Large intestine (tissue), 3 donors: Measurements from ENCODE around the gene TAS2R40. TPM values are rescaled to one million over a fixed set of nuclear protein-coding genes. Genes with fewer than 3 reads are reported as not detected.

ENCODE experiments used
- DNase-seq, 2 donors: peaks; one replicate each; pipeline versions ENCODE4 v3.0.0 to v3.0.0-alpha.2; 2013
- H3K27ac ChIP-seq: one replicate; pipeline ENCODE4 v1.5.1; 2013; ENCODE audit warnings: low read length
- H3K27me3 ChIP-seq: 2 replicates; pipeline ENCODE4 v1.6.1; 2013; ENCODE audit warnings: low read length; ENCODE audit not compliant: control insufficient read depth, insufficient read depth
- H3K36me3 ChIP-seq: 2 replicates; pipeline ENCODE4 v1.6.1; 2013; ENCODE audit warnings: low read length; ENCODE audit not compliant: control insufficient read depth, insufficient read depth
- H3K4me1 ChIP-seq: one replicate; pipeline ENCODE4 v1.6.1; 2013; ENCODE audit warnings: low read length; ENCODE audit not compliant: control insufficient read depth, insufficient read depth
- H3K4me3 ChIP-seq: one replicate; pipeline ENCODE4 v1.5.1; 2013; ENCODE audit warnings: low read length
- H3K9me3 ChIP-seq: one replicate; pipeline ENCODE4 v1.6.1; 2013; ENCODE audit warnings: mild to moderate bottlenecking, low read depth, low read length, moderate library complexity; ENCODE audit not compliant: control insufficient read depth
- WGBS: methylation state at CpG from one replicate; pipeline ENCODE4 v1.1.5; 2013; ENCODE audit warnings: low lambda C conversion rate; ENCODE audit not compliant: insufficient coverage; 5-methylcytosine and 5-hydroxymethylcytosine counted together
- polyA plus RNA-seq: library from polyadenylated mRNA; unstranded; fragments of 120-200 nt; gene quantifications from one replicate; pipeline ENCODE4 v1.2.1, GENCODE V29; 2013

Gene TAS2R40
- polyA plus RNA-seq, 1 donor, result not detected

DNA sequence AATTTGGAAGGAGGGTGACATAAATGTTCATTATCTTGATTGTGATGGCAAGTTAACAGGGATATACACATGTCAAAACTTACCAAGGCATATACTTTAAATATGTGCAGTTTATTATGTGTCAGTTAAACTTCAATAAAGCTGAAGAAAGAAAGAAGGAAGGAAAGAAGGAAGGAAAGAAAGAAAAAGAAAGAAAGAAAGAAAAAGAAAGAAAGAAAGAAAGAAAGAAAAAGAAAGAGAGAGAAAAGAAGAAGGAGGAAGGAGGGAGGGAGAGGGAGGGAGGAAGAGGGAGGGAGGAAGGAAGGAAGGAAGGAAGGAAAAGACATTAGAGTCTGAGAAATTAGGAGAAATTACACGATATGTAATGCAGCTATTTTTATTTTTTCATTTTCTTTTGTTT, 25.5 kb downstream of the TAS2R40 start:
- WGBS, result 86% methylated on average over 1 of the region's 1 CpG
- Histone ChIP-seq H3K36me3 (no peaks in the 10 kb centered on the region), H3K4me1 (peaks cover 19% of the 10 kb centered on the region), H3K27me3 (no peaks in the 10 kb centered on the region), H3K9me3 (no peaks in the 10 kb centered on the region), H3K4me3 (no peak overlapping the region), H3K27ac (no peak overlapping the region)
- DNase-seq, result no peak

DNA sequence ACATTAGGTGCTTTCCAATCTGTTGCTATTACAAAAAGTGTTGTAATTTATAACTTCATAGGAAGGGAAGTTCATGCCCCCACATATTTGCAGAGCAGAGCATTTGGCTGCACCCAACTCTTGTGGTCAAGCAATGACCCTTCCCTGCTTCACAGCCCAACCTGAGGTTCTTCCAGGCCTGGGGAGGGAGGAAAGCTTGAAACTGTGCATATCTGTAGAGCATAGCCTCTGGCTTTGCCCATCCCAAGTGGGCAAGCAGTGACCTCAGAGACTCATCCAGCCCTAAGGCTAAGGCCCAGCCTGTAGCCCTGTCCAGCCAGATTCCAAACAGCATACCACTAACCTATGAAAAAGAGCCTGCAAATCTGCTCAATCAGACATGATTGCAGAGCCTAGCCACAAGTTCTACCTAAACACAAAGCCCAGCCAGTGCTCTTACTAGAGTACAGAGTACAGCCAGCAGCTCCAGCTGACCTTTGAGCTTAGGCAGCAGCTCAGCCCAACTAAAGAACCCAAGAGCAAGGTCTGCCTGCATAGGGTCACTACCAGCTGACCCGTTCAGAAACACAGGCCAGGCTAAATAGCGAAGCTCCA, 27.0 kb downstream of the TAS2R40 start:
- H3K9me3 ChIP-seq, result no peaks in the 10 kb centered on the region
- peaks cover 10% of the 10 kb centered on the region for H3K4me1 ChIP-seq
- H3K27ac ChIP-seq, result peak overlapping the region; percentile 20
- no peaks in the 10 kb centered on the region for H3K36me3 ChIP-seq
- peak; percentile 44 to 61 for DNase-seq
- H3K27me3 ChIP-seq, result no peaks in the 10 kb centered on the region
- no peak overlapping the region for H3K4me3 ChIP-seq
- no CpG with 5 or more reads among the region's 2 CpGs for whole genome bisulfite sequencing

DNA sequence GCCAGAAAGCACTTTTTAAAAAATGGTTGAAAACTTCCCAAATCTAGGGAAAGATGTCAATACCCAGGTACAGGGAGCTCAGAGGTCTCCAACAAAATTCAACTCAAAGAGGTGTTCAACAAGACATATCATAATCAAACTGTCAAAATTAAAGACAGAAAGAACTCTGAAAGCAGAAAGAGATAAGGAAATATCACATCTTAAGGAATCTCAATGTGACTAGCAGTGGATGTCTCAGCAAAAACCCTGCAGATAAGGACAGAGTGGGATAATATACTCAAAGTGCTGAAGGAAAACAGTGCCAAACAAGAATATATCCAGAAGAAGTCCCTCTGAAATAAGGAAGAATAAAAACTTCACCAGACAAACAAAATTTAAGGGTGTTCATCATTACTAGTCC, 28.4 kb downstream of the TAS2R40 start:
- Histone ChIP-seq H3K36me3 (no peaks in the 10 kb centered on the region), H3K4me3 (no peak overlapping the region), H3K9me3 (no peaks in the 10 kb centered on the region), H3K27ac (no peak overlapping the region), H3K4me1 (peaks cover 6% of the 10 kb centered on the region), H3K27me3 (no peaks in the 10 kb centered on the region)
- DNase-seq, result no peak

DNA sequence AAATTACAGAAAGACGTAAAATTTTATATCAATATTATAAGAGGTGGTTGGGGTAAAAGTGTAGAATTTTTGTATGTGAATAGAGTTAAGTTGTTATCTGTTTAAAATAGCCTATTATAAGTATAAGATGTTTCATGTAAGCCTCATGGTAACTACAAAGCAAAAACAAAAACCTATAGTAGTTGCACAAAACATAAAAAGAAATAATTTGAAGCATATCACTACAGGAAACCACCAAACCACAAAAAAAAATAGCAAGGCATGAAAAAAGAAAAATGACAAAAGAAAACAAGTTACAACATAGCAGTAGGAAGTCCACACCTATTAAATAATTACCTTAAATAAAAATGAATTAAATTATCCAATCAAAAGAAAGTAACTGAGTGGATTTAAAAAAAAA, 29.0 kb downstream of the TAS2R40 start:
- Histone ChIP-seq H3K4me3 (no peak overlapping the region), H3K36me3 (no peaks in the 10 kb centered on the region), H3K4me1 (peaks cover 2% of the 10 kb centered on the region), H3K9me3 (no peaks in the 10 kb centered on the region), H3K27me3 (no peaks in the 10 kb centered on the region), H3K27ac (no peak overlapping the region)
- DNase-seq, result no peak
- 100% methylated on average over 1 of the region's 1 CpG for WGBS

DNA sequence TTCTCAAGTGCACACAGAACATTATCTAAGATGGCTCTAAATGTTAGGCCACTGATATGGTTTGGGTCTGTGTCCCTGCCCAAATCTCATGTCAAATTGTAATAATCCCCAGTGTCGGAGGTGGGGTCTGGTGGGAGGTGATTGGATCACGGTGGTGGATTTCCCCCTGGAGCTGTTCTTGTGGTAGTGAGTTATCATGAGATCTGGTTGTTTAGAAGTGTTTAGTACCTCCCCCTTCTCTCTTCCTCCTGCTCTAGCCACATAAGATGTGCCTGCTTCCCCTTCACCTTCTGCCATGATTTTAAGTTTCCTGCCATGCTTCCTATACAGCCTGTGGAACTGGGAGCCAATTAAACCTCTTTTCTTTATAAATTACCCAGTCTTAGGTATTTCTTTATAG, 30.2 kb downstream of the TAS2R40 start:
- Histone ChIP-seq H3K27me3 (no peaks in the 10 kb centered on the region), H3K36me3 (no peaks in the 10 kb centered on the region), H3K9me3 (no peaks in the 10 kb centered on the region), H3K27ac (no peak overlapping the region), H3K4me3 (no peak overlapping the region), H3K4me1 (peaks cover 2% of the 10 kb centered on the region)
- no peak for DNase-seq
- no CpG with 5 or more reads among the region's 2 CpGs for WGBS

DNA sequence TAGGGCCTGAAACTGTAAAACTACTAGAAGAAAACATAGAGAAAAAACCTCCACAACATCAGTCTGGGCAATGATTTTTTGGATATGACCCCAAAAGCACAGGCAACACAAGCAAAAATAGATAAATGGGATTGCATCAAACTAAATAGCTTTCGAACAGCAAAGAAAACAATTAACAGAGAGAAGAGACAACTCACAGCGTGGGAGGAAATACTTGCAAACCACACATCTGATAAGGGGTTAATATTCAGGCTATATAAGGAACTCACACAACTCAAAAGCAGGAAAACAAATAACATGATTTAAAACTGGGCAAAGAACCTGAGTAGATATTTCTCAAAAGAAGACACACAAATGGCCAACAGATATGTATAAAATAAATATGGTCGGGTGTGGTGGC, 33.7 kb downstream of the TAS2R40 start:
- H3K27ac ChIP-seq, result no peak overlapping the region
- no peak for DNase-seq
- H3K4me1 ChIP-seq, result peaks cover 4% of the 10 kb centered on the region
- no peaks in the 10 kb centered on the region for H3K9me3 ChIP-seq
- no peak overlapping the region for H3K4me3 ChIP-seq
- H3K27me3 ChIP-seq, result no peaks in the 10 kb centered on the region
- no peaks in the 10 kb centered on the region for H3K36me3 ChIP-seq
- WGBS, result no CpG with 5 or more reads among the region's 3 CpGs

DNA sequence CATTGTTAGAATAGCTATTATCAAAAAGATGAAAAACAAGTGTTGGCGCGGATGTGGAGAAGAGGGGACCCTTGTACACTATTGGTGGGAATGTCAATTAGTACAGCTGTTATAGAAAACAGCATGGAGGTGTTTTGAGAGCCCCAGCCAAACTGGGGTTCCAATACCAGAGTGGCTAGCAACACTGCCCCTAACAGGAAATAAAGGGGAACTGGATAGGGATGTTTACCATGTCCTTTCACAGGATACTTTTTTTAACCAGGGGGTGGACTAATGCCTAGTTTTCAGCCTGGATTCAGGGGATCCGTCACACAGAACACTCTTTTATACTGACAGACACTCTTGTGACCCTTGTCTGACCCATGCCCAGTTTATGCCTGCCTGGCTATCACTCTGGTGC, 34.5 kb downstream of the TAS2R40 start:
- H3K9me3 ChIP-seq, result no peaks in the 10 kb centered on the region
- peaks cover 4% of the 10 kb centered on the region for H3K4me1 ChIP-seq
- H3K4me3 ChIP-seq, result no peak overlapping the region
- H3K27ac ChIP-seq, result no peak overlapping the region
- 100% methylated on average over 2 of the region's 3 CpGs for WGBS
- no peaks in the 10 kb centered on the region for H3K36me3 ChIP-seq
- no peak for DNase-seq
- H3K27me3 ChIP-seq, result no peaks in the 10 kb centered on the region

DNA sequence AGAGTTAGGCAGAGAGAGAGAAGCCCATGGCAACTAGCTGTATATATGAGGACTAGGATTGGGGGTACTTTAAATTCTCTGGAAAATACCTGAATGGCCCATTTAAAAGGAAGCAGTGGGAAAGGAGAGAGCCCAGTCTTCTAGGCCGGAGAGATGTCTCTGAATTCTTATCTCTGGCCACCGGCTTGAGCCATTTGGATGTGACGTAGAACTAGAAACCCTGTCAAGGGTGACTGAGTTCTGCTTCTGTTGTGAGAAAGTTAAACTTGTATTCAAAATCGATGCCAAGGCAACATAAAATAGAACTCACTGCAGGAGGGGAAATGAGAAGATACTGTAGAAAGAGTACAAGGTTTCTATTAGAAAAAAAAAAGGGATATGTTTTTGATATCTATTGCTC, 35.1 kb downstream of the TAS2R40 start:
- Histone ChIP-seq H3K27me3 (no peaks in the 10 kb centered on the region), H3K36me3 (no peaks in the 10 kb centered on the region), H3K27ac (no peak overlapping the region), H3K4me3 (no peak overlapping the region), H3K9me3 (no peaks in the 10 kb centered on the region), H3K4me1 (peaks cover 4% of the 10 kb centered on the region)
- WGBS, result 80% methylated on average over 1 of the region's 4 CpGs
- DNase-seq, result no peak

DNA sequence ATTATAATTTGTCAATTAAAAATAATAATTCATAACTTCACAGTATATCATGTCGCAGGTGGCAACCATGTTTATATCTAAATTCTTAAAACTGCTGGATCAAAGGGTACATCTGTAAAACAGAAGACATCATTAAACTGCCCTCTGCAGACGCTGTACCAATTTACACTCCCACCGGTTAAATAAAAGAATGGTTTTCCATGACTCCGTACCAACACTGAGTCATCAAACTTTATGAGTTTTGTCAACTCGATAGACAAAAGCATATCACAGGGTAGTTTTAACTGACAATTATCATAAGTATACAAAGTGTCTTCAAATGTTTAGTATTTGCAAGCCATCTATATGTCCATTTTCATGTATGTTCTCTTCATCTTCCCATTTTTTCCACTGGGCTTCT, 35.7 kb downstream of the TAS2R40 start:
- Histone ChIP-seq H3K27ac (no peak overlapping the region), H3K4me3 (no peak overlapping the region), H3K4me1 (peaks cover 4% of the 10 kb centered on the region), H3K27me3 (no peaks in the 10 kb centered on the region), H3K36me3 (no peaks in the 10 kb centered on the region), H3K9me3 (no peaks in the 10 kb centered on the region)
- DNase-seq, result no peak
- 82% methylated on average over 2 of the region's 5 CpGs for WGBS

DNA sequence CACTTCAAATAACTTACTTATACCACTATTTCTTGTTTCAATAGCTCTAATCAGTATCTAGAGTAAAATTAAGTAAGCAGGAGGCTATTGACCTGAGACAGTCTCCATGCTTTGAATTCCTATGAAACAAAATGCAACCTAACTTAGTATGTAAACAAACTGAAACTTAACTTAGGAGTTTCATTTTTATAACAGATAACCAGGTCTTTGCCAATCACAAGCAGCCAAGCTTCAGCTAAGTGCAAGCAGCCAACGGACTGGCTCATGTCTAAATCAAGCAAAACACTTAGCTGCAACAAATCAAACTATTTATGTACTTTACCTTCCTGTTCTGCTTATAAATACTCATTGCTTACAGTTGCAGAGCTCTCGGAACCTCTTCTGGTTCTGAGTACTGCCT, 37.0 kb downstream of the TAS2R40 start:
- Histone ChIP-seq H3K4me3 (no peak overlapping the region), H3K36me3 (no peaks in the 10 kb centered on the region), H3K4me1 (peaks cover 4% of the 10 kb centered on the region), H3K9me3 (no peaks in the 10 kb centered on the region), H3K27me3 (no peaks in the 10 kb centered on the region), H3K27ac (peak overlapping the region; percentile 47)
- peak in 1 of 2 donors; percentile 34 for DNase-seq
- no CpG with 5 or more reads among the region's 2 CpGs for WGBS

DNA sequence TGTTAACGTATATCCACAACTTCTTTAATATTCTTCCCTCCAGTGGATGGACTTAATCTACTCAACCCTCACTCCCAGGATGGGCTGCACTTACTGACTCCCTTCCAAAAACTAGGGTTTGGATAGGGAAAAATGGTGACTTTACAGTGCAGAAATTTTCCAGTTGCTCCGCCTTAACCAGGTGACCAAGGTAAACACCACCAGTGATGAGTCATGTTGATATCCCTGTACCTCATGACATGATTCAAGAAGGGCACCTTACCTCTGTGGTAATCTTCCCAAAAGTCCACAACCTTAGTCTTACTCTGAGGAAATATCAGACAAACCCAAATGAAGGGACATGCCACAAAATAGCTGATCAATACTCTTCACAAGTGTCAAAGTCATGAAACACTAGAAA, 37.9 kb downstream of the TAS2R40 start:
- peaks cover 9% of the 10 kb centered on the region for H3K4me1 ChIP-seq
- no CpG with 5 or more reads among the region's 2 CpGs for WGBS
- no peak overlapping the region for H3K4me3 ChIP-seq
- peak overlapping the region; percentile 52 for H3K27ac ChIP-seq
- peaks cover 2% of the 10 kb centered on the region for H3K36me3 ChIP-seq
- DNase-seq, result peak; percentile 60 to 71
- H3K27me3 ChIP-seq, result no peaks in the 10 kb centered on the region
- no peaks in the 10 kb centered on the region for H3K9me3 ChIP-seq
